ENCODE data around the gene PICK1. TPM values are rescaled to one million over a fixed set of nuclear protein-coding genes. Genes with fewer than 3 reads are reported as not detected.

The PICK1 gene
- total and polyA plus RNA-seq, 2 of the 4 experiments (the other 2 are of a cell fraction), result 16.5 to 21.0 TPM

DNA sequence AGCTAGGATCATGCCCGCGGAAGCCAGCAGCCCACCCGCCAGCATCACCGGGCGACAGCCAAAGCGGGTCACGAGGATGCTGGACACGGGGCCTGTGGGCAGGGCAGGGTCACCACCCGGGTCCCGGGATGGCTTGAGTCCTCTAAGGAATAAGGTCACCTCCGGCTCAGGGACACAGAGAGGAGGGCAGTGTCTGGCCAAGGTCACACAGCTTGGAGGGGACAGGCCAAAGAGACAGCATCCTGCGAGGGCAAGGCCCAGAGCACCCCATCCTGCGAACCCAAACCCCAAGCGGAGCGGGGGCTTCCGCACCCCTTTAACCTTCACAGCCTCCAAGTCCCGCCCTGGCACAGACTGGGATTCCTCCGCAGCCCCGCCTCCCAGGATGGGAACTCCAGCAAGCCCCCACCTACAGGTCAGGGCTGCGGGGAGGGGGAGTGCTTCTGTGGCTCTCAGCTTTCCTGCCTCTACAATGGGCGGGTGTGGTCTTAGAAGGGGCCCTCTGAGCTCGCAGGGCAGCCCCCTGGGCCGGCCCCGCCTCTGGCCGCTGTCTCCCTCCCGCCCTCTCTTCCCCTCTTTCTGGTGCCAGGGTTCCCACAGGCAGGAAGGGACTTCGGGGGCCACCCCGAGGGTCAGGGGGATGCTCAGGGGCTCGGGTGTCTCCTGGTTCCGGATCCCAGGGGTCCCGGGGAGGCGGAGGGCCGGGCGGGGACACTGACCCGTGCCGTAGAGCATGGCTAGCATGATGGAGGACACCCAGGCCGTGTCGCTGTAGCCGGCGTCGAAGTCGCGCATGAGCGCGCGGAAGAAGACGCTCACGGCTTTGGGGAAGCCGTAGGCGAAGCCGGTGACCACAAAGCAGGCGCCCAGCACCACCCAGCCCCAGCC, 25.0 kb downstream of the PICK1 start:
- H3K27ac ChIP-seq (ENCODE audit: insufficient read depth, low read length), result no peak overlapping the region
- H3K36me3 ChIP-seq (ENCODE audit: control insufficient read depth, insufficient read depth, low read length), result no peaks in the 10 kb centered on the region
- no TSS peak for BruUV-seq (replicated peaks)
- DNase-seq (no peak), ATAC-seq (ENCODE audit: low read depth) (no peak)
- H4K20me1 ChIP-seq (ENCODE audit: insufficient read depth, low read length), result no peaks in the 10 kb centered on the region; the same call in 1 of the 2 replicates
- H2BK15ac ChIP-seq (ENCODE audit: low read depth, low read length), result no peak overlapping the region
- no peak overlapping the region for H3K23ac ChIP-seq (ENCODE audit: low read depth, low read length)
- dilution Hi-C loops (cut with HindIII; ENCODE audit: low sequenced_read_pairs, unreplicated experiment) (no loop called here), intact Hi-C loops (cut with micrococcal nuclease) (no loop called here), in situ Hi-C loops (cut with MboI; ENCODE audit: low sequenced_read_pairs) (no loop called here)
- H3K9me3 ChIP-seq (ENCODE audit: control insufficient read depth, insufficient read depth, low read length), result no peaks in the 10 kb centered on the region
- POLR2A ChIA-PET (ENCODE audit: unreplicated experiment), result no interaction called here
- no peak overlapping the region for H3K4me3 ChIP-seq (ENCODE audit: insufficient read depth, low read depth, low read length)
- 0 out of 2 replicates have a peak, but pooled peaks cover 6% of the 10 kb centered on the region for H3K9me1 ChIP-seq (ENCODE audit: insufficient read depth, low read length)
- no peak overlapping the region for H3K56ac ChIP-seq (ENCODE audit: extremely low read depth, insufficient read depth, low read length)
- 33% methylated on average over 26 of the region's 52 CpGs; no CpG with 5 or more reads in 1 of the 2 experiments for WGBS, 2 experiments (ENCODE audit: extremely low coverage in 2 of 2, insufficient read length in 1 of 2)
- H2AK9ac ChIP-seq (replicated peaks; ENCODE audit: low read depth, low read length, poor library complexity), result no peak overlapping the region
- H2AFZ ChIP-seq (replicated peaks; ENCODE audit: low read length, poor library complexity), result peak overlapping the region; percentile 13
- no peak overlapping the region for H2BK20ac ChIP-seq (ENCODE audit: low read depth, low read length)
- no peak overlapping the region for H3K4ac ChIP-seq (ENCODE audit: low read depth, low read length)
- H3K4me1 ChIP-seq (ENCODE audit: control insufficient read depth, insufficient read depth, low read length), result no peaks in the 10 kb centered on the region; the same call in 1 of the 2 replicates
- H2BK5ac ChIP-seq (ENCODE audit: low read depth, low read length, poor library complexity, severe bottlenecking), result no peak overlapping the region
- no peak overlapping the region for H4K91ac ChIP-seq (ENCODE audit: insufficient read depth, low read depth, low read length)
- H3K18ac ChIP-seq (ENCODE audit: low read depth, low read length), result no peak overlapping the region
- H2BK120ac ChIP-seq (ENCODE audit: low read depth, low read length), result no peak overlapping the region
- no peak overlapping the region for H3K14ac ChIP-seq (replicated peaks; ENCODE audit: low read depth, low read length)
- no peak overlapping the region for H3K9ac ChIP-seq (ENCODE audit: low read depth, low read length)
- H2AK5ac ChIP-seq (ENCODE audit: low read depth, low read length), result no peak overlapping the region
- H4K5ac ChIP-seq (ENCODE audit: low read depth, low read length), result no peak overlapping the region
- no peaks in the 10 kb centered on the region for H3K79me1 ChIP-seq (ENCODE audit: low read depth in 1 of 2, low read length in 2 of 2)
- peaks cover 38% of the 10 kb centered on the region for H3K27me3 ChIP-seq (ENCODE audit: control insufficient read depth, insufficient read depth, low read length)
- no peak overlapping the region for H4K8ac ChIP-seq (ENCODE audit: low read depth in 2 of 2, low read length in 2 of 2)
- no peak overlapping the region for H3K4me2 ChIP-seq (ENCODE audit: low read depth, low read length)
- CTCF ChIA-PET, result interaction anchor here (0.6 kb wide), 1 partner anchor 468 kb away, joined by 6 read pairs; no protein-coding TSS in a partner anchor
- no peak for TF ChIP-seq NFE2L2 (IDR thresholded peaks at IDR 0.05; ENCODE audit: low read depth, low read length)
- TF ChIP-seq SMC3 (IDR thresholded peaks at IDR 0.05; ENCODE audit: low read depth, low read length), result no peak
- no peak for TF ChIP-seq RAD21 (IDR thresholded peaks at IDR 0.05; ENCODE audit: low read length)
- no peak for TF ChIP-seq MAFK (IDR thresholded peaks at IDR 0.05; ENCODE audit: low read depth, low read length)
- TF ChIP-seq, protein P1, sequence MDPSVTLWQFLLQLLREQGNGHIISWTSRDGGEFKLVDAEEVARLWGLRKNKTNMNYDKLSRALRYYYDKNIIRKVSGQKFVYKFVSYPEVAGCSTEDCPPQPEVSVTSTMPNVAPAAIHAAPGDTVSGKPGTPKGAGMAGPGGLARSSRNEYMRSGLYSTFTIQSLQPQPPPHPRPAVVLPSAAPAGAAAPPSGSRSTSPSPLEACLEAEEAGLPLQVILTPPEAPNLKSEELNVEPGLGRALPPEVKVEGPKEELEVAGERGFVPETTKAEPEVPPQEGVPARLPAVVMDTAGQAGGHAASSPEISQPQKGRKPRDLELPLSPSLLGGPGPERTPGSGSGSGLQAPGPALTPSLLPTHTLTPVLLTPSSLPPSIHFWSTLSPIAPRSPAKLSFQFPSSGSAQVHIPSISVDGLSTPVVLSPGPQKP (IDR thresholded peaks at IDR 0.05; ENCODE audit: borderline replicate concordance, low read depth, low read length), result no peak
- TF ChIP-seq RCOR1 (IDR thresholded peaks at IDR 0.05; ENCODE audit: insufficient replicate concordance, low read length), result no peak
- TF ChIP-seq, protein P2, sequence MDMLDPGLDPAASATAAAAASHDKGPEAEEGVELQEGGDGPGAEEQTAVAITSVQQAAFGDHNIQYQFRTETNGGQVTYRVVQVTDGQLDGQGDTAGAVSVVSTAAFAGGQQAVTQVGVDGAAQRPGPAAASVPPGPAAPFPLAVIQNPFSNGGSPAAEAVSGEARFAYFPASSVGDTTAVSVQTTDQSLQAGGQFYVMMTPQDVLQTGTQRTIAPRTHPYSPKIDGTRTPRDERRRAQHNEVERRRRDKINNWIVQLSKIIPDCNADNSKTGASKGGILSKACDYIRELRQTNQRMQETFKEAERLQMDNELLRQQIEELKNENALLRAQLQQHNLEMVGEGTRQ (IDR thresholded peaks at IDR 0.05; ENCODE audit: low read depth, low read length), result no peak
- TF ChIP-seq RFX5 (IDR thresholded peaks at IDR 0.05; ENCODE audit: low read depth, low read length), result no peak
- TF ChIP-seq CEBPB (IDR thresholded peaks at IDR 0.05; ENCODE audit: low read depth, low read length), result no peak
- TF ChIP-seq CHD1 (IDR thresholded peaks at IDR 0.05; ENCODE audit: low read depth, low read length), result no peak
- TF ChIP-seq MXI1 (IDR thresholded peaks at IDR 0.05; ENCODE audit: borderline replicate concordance, low read depth, low read length), result no peak
- TF ChIP-seq, protein P3, sequence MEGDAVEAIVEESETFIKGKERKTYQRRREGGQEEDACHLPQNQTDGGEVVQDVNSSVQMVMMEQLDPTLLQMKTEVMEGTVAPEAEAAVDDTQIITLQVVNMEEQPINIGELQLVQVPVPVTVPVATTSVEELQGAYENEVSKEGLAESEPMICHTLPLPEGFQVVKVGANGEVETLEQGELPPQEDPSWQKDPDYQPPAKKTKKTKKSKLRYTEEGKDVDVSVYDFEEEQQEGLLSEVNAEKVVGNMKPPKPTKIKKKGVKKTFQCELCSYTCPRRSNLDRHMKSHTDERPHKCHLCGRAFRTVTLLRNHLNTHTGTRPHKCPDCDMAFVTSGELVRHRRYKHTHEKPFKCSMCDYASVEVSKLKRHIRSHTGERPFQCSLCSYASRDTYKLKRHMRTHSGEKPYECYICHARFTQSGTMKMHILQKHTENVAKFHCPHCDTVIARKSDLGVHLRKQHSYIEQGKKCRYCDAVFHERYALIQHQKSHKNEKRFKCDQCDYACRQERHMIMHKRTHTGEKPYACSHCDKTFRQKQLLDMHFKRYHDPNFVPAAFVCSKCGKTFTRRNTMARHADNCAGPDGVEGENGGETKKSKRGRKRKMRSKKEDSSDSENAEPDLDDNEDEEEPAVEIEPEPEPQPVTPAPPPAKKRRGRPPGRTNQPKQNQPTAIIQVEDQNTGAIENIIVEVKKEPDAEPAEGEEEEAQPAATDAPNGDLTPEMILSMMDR (conservative IDR thresholded peaks at IDR 0.05; ENCODE audit: low read depth, low read length), result no peak
- TF ChIP-seq POLR2A (IDR thresholded peaks at IDR 0.05; ENCODE audit: low read depth, low read length), result no peak
- no peak for TF ChIP-seq BHLHE40 (IDR thresholded peaks at IDR 0.05; ENCODE audit: low read depth, low read length)

Data from IMR-90 (cell line).